Parathyroid adenoma (tissue), 2 donors: ENCODE results near the gene UBE2L5.

Experiments
- H2AFZ ChIP-seq: fragments of 300-600 bp; sonication (generic); one replicate; pipeline ENCODE4 v1.7.0; 2017; ENCODE audit warnings: antibody characterized with exemption, mild to moderate bottlenecking
- H3K27ac ChIP-seq: fragments of 300-600 bp; sonication (generic); one replicate; pipeline ENCODE4 v1.7.0; 2017
- H3K27me3 ChIP-seq: fragments of 300-600 bp; sonication (generic); one replicate; pipeline ENCODE4 v1.7.0; 2017; ENCODE audit warnings: low read length; ENCODE audit not compliant: control insufficient read depth, insufficient read depth
- H3K36me3 ChIP-seq: fragments of 300-600 bp; sonication (generic); one replicate; pipeline ENCODE4 v1.7.0; 2017; ENCODE audit warnings: low read length; ENCODE audit not compliant: control insufficient read depth, insufficient read depth
- H3K4me1 ChIP-seq: fragments of 300-600 bp; sonication (generic); one replicate; pipeline ENCODE4 v1.7.0; 2017; ENCODE audit warnings: control low read depth
- H3K4me2 ChIP-seq: fragments of 300-600 bp; sonication (generic); one replicate; pipeline ENCODE4 v1.7.0; 2017; ENCODE audit warnings: low read length
- H3K4me3 ChIP-seq: fragments of 300-600 bp; sonication (generic); one replicate; pipeline ENCODE4 v1.7.0; 2017; ENCODE audit warnings: low read depth, low read length
- H3K79me2 ChIP-seq: fragments of 300-600 bp; sonication (generic); one replicate; pipeline ENCODE4 v1.7.0; 2017; ENCODE audit warnings: control low read depth
- H3K9ac ChIP-seq: fragments of 300-600 bp; sonication (generic); one replicate; pipeline ENCODE4 v1.7.0; 2017; ENCODE audit warnings: mild to moderate bottlenecking
- H3K9me3 ChIP-seq: fragments of 300-600 bp; sonication (generic); one replicate; pipeline ENCODE4 v1.7.0; 2017; ENCODE audit warnings: low read length; ENCODE audit not compliant: control insufficient read depth
- TF ChIP-seq, protein P1 (sequence below): fragments of 300-600 bp; sonication (generic); IDR thresholded peaks from one replicate; pipeline ENCODE4 v1.7.0; 2017; ENCODE audit warnings: antibody characterized with exemption, mild to moderate bottlenecking
- donor health status: primary hyperparathyroidism.

The UBE2L5 gene

DNA sequence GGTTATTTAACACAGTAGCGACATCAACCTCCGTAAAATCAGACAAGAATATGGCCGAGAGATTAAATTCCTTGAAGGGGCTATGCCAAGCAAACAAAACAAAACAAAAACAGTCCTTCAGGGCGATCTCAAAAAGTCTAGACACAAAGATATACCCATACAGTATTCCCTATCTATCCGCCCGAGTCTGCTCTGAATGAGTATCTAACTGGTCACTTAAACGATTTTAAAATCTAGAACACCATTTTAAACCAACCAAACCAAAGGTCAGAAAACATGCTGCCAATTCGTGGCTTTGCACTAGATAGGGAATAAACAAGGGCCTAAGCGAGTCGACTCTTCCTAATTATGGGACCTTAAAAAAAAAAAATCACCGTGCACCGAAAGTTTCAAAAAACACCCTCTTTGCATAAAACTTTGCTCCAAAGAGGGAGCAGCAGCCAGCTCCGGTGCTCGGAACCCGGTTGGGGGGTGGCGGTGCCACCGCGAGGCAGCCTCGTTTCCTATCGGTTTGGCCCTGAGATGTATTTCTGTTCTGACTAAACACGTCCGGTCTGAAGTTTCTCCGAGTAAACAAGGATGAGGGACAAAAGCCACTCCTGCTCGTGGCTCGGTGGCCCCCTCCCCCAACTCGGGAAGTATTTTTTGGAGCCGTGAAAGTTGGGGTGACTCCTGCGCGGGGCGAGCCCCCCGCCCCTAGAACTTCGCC is 41.6 kb downstream of the UBE2L5 start:
- TF ChIP-seq, protein P1, sequence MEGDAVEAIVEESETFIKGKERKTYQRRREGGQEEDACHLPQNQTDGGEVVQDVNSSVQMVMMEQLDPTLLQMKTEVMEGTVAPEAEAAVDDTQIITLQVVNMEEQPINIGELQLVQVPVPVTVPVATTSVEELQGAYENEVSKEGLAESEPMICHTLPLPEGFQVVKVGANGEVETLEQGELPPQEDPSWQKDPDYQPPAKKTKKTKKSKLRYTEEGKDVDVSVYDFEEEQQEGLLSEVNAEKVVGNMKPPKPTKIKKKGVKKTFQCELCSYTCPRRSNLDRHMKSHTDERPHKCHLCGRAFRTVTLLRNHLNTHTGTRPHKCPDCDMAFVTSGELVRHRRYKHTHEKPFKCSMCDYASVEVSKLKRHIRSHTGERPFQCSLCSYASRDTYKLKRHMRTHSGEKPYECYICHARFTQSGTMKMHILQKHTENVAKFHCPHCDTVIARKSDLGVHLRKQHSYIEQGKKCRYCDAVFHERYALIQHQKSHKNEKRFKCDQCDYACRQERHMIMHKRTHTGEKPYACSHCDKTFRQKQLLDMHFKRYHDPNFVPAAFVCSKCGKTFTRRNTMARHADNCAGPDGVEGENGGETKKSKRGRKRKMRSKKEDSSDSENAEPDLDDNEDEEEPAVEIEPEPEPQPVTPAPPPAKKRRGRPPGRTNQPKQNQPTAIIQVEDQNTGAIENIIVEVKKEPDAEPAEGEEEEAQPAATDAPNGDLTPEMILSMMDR: no peak
- Histone ChIP-seq H3K27ac (peak overlapping the region; percentile 95), H2AFZ (peak overlapping the region; percentile 85), H3K79me2 (no peaks in the 10 kb centered on the region), H3K4me3 (peak overlapping the region; percentile 86), H3K36me3 (no peaks in the 10 kb centered on the region), H3K4me1 (peaks cover 6% of the 10 kb centered on the region), H3K9ac (peak overlapping the region; percentile 67), H3K9me3 (no peaks in the 10 kb centered on the region), H3K4me2 (peak overlapping the region; percentile 71), H3K27me3 (no peaks in the 10 kb centered on the region)

DNA sequence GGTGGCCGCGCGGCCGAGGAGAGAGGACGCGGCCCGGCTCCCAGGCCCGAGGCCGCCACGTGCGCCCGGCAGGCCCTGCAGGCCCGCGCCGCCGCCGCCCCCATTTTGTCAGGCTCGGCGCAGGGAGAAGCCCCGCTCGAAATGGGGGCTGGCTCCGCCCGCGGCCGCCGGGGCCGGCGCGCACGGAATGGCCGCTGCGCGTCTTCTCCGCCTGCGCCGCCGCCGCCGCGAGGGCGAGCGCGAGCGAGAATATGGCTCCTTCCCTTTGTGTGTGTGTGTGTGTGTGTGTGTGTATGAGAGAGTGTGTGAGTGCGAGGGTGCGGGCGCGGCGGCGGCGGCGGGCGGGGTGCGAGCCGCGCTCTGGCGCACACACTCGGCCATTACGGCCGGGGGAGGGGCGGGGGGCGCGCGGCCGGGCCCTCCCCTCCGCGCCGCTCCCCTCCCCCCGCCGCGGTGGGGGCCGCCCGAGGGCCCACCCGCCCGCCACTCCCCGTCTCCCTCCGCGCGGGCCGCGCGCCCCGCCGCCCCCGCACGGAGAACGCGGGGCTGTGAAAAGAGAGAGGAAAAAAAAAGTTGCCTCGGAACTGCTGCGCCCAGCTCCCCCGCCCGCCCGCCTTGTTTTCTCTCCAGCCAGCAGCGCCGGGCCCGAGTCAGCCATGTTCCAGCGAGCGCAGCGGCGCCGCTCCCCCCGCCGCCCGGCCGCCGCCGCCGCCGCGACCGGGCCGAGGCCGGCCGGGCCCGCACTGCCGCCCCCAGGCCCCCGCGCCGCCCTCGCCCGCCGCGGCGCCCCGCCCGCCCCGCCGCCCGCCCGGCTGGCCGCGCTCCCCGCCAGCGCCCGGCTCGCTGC is 42.4 kb downstream of the UBE2L5 start:
- Histone ChIP-seq H3K36me3 (no peaks in the 10 kb centered on the region), H3K9ac (no peak overlapping the region), H3K4me1 (peaks cover 6% of the 10 kb centered on the region), H3K27ac (peak overlapping the region; percentile 95), H3K9me3 (no peaks in the 10 kb centered on the region), H3K4me3 (peak overlapping the region; percentile 86), H3K79me2 (no peaks in the 10 kb centered on the region), H2AFZ (peak overlapping the region; percentile 85), H3K27me3 (no peaks in the 10 kb centered on the region), H3K4me2 (peak overlapping the region; percentile 71)
- TF ChIP-seq, protein P1: no peak

DNA sequence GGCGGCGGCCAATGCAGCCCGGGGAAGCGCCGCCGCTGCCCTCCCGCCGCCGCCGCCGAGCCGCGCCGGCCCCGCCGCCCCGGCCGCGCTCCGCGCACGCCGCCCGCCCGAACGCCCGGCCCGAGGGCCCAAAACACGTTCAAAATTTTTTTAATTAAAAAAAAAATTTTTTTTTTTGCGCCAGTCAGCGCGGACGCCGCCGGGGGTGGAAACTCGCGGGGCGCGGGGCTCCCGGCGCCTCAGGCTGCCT is 43.0 kb downstream of the UBE2L5 start:
- Histone ChIP-seq H3K79me2 (no peaks in the 10 kb centered on the region), H3K9ac (peak overlapping the region; percentile 28), H3K27ac (peak overlapping the region; percentile 88)

DNA sequence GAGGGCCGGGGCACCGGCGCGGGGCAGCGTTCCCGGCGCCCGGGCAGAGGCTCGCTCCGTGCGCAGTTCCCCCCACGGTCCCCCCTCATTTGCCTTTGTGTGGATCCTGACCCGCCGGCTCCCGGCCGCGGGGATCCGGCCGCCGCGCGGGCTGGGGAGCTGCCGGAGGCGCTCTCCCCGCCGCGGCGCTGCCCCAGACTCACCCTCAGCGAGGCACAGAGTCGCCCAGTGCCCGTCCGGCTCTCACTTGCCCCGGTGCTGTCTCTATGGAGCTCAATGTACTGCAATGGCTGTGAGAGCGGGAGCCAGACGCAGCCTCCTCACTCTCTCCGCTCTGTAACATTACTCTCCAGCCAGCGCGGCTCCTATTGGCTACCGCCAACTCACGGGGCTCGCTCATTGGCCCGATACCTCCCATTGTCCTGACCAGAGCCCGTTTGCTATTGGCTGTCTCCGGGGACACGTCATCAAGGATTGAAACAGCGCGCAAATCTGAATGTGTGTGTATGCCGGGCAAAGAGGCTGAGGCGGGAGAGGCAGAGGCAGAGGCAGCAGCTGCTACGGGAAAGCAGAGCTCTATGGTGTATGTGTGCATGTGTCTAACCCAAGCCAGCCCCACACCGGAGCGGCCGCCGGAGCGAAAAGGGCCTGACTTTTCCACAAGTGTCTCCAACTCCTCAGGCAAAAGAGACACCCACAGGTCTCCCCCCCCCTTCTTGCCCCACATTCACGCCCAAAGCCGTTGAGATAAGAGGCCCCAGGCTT is 43.5 kb downstream of the UBE2L5 start, which contains the start of gene HMGB1:
Gene HMGB1 (minus strand): TSS at position 344 of the 765 bp plus-strand sequence. CDS start 2,256 bp downstream, outside the sequence.
- Histone ChIP-seq H2AFZ (peak within 1 kb of the TSS; percentile 76), H3K36me3 (no peaks in the 10 kb centered on the region), H3K4me2 (peak within 1 kb of the TSS; percentile 67), H3K9ac (peak within 1 kb of the TSS; percentile 28), H3K79me2 (no peaks in the 10 kb centered on the region), H3K27me3 (no peaks in the 10 kb centered on the region), H3K9me3 (no peaks in the 10 kb centered on the region), H3K4me1 (peaks cover 6% of the 10 kb centered on the region), H3K4me3 (peak within 1 kb of the TSS; percentile 71), H3K27ac (peak within 1 kb of the TSS; percentile 88)
- TF ChIP-seq, protein P1: no peak

More for the DNA sequence above, 43.0 kb downstream of the UBE2L5 start:
- Histone ChIP-seq H3K4me3 (peak overlapping the region; percentile 71), H2AFZ (peak overlapping the region; percentile 76), H3K27me3 (no peaks in the 10 kb centered on the region), H3K36me3 (no peaks in the 10 kb centered on the region), H3K9me3 (no peaks in the 10 kb centered on the region), H3K4me1 (peaks cover 6% of the 10 kb centered on the region), H3K4me2 (peak overlapping the region; percentile 67)
- TF ChIP-seq, protein P1: no peak
